H1 (cell line): ENCODE data around the gene PSMB11.
A peak's percentile ranks its signal among the peaks of the same experiment; 100 is the strongest.

Experiments used
- CTCF ChIP-seq, 3 experiments: IDR thresholded peaks; 1 replicate in 2 of 3; 2 replicates in 1 of 3; pipeline versions ENCODE4 v1.5.1 to v1.6.1; 2011; ENCODE audit warnings: low read length in 3 of 3, mild to moderate bottlenecking in 3 of 3, inconsistent platforms in 2 of 3, low read depth in 1 of 3, moderate library complexity in 1 of 3; ENCODE audit not compliant: insufficient read depth in 1 of 3; ENCODE audit errors: control extremely low read depth in 1 of 3
- SIN3A ChIP-seq, 2 experiments: IDR thresholded peaks in 1 of 2; conservative IDR thresholded peaks in 1 of 2; 2 replicates each; pipeline ENCODE4 v1.6.1; 2011 to 2012; ENCODE audit warnings: low read length in 2 of 2, improper control_type of control experiment in 1 of 2, low read depth in 1 of 2, mild to moderate bottlenecking in 1 of 2
- TAF7 ChIP-seq: optimal IDR thresholded peaks from 2 replicates; pipeline ENCODE3; 2011; ENCODE audit warnings: low read depth, mild to moderate bottlenecking, inconsistent platforms, low read length, moderate library complexity, borderline replicate concordance

- TF ChIP-seq CTCF (IDR thresholded peaks at IDR 0.05; ENCODE audit: control extremely low read depth in 1 of 3, insufficient read depth in 1 of 3, low read depth in 1 of 3, low read length in 3 of 3) = peak; percentile 62 to 76 (median 66)
- no peak for TF ChIP-seq SIN3A (conservative IDR thresholded peaks at IDR 0.05 in 1 of 2, IDR thresholded peaks at IDR 0.05 in 1 of 2; ENCODE audit: low read depth in 1 of 2, low read length in 2 of 2)
- no peak for TF ChIP-seq TAF7
Observed at GRCh38 chr14:23052182-23052623, 10.2 kb downstream of the PSMB11 start.
